ENCODE results near the gene CLP1.
"Not testable (repeated sequence)": the region's sequence is repeated elsewhere in the genome, so short reads cannot be mapped to it uniquely, and the experiment has no call there.

Gene CLP1

GRCh38 chr11:57667117-57667735 is 9.7 kb downstream of the CLP1 start:
- DNase-seq: peak; percentile 99

GRCh38 chr11:57667736-57668433 is 10.3 kb downstream of the CLP1 start, which contains the start of gene ZDHHC5:
TSS of gene ZDHHC5 (plus strand) at chr11:57668114. CDS start at chr11:57673091, 4,977 bp downstream.
- peak; percentile 99 for DNase-seq

GRCh38 chr11:57668434-57668782 is 10.8 kb downstream of the CLP1 start:
- DNase-seq: no peak

GRCh38 chr11:57674251-57674650 is 16.7 kb downstream of the CLP1 start:
- peak; percentile 63 for DNase-seq

- DNase-seq: no peak
These were observed 17.8 kb downstream of the CLP1 start for GRCh38 chr11:57675176-57675941.

- no peak for DNase-seq
These were observed 21.8 kb downstream of the CLP1 start for GRCh38 chr11:57679396-57679795.

- peak; percentile 27 for DNase-seq
These were observed 23.0 kb downstream of the CLP1 start for GRCh38 chr11:57680552-57680874.

GRCh38 chr11:57681168-57681567 is 23.6 kb downstream of the CLP1 start:
- no peak for DNase-seq

GRCh38 chr11:57690474-57690873 is 32.9 kb downstream of the CLP1 start:
- not testable (repeated sequence) for DNase-seq

GRCh38 chr11:57698843-57699365 is 41.3 kb downstream of the CLP1 start:
- no peak for DNase-seq

- no peak for DNase-seq
These were observed 42.3 kb downstream of the CLP1 start for GRCh38 chr11:57699813-57700212.

- no peak for DNase-seq
These were observed 42.9 kb downstream of the CLP1 start for GRCh38 chr11:57700425-57700824.

- DNase-seq: no peak
These were observed 45.8 kb downstream of the CLP1 start for GRCh38 chr11:57703341-57703740.

GRCh38 chr11:57704932-57705331 is 47.4 kb downstream of the CLP1 start:
- DNase-seq: no peak

- DNase-seq: not testable (repeated sequence)
These were observed 47.9 kb downstream of the CLP1 start for GRCh38 chr11:57705432-57705831.

GRCh38 chr11:57709802-57710367 is 52.3 kb downstream of the CLP1 start:
- no peak for DNase-seq

All from kidney glomerular epithelial cell (primary cell).